ENCODE measurements around the gene INSR.

The INSR gene

GRCh38 chr19:7295912-7296536, 1.8 kb upstream of the INSR start:
- DNase-seq (ENCODE audit: low spot score), result peak; percentile 30

- peak; percentile 43 for DNase-seq (ENCODE audit: low spot score)
Observed at GRCh38 chr19:7294558-7295212, 471 bp upstream of the INSR start.

DNA sequence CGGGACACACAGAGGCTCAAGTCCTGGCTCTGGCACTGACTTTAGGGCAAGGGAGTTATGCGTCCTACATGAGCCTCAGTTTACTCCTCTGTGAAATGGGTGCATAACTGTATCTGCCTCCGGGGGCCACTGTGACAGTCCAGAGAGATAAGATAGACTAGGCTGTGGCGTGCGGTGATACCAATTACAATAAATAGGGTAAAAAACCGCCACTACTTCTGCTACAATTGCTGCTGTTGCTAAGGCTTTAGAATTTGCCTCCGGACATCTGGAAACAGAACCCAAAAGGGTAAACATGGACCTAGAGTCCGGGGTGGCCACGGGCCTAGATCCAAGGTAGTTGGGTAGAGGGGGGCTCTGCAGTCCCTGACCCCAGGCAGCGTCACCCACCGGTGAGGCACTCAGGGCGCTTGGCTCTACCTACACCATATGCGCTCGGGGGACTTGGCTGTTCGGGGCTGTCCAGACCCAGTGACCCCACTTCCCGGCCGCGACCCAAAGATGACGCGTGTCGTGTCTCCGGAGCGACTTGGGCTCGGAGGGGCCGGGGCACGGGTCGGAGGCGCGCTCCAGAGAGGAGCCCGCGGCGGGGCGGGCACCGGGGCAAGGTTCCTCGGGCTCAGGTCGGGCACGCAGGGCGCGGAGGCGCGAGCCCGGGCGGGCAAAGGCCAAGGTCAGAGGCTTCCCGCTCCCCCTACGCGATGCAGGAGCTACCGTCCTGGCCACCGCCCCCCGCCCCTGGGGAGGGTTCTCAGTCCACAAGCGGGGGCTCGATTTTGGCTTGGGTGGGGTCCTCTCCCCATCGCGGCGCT, 1.1 kb downstream of the INSR start:
- DNase-seq (ENCODE audit: low spot score), result no peak

DNA sequence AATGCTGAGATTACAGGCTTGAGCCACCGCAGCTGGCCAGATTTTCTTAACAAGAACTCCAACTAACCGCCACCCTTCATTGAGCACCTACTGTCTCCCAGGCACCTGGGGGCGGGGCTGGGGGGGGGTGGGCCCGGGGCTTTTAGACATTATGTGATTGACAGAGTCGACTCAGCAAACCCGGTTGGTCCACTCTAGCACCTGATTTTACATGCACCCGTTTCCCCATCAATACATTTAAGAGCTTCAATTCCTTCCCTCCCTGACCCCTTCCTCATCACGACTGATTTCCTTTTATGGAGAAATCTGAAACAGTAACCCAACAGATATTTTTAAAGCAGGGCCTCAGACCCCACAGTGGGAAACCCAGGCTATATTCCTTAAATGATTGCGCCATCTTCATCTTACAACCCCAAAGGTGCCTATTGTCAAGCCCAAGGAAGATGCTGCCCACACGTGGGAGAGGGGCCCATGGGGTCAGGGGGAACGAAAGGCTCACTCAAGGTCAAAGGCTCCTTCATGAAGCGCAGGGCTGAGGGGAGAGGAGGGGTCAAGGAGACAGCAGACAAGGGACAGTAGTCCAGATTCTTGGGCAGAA, 1.8 kb downstream of the INSR start:
- DNase-seq (ENCODE audit: low spot score), result no peak

- DNase-seq (ENCODE audit: low spot score), result no peak
Observed at GRCh38 chr19:7288977-7289376, 5.2 kb downstream of the INSR start.

- no peak for DNase-seq (ENCODE audit: low spot score)
Observed at GRCh38 chr19:7288131-7288530, 6.1 kb downstream of the INSR start.

DNA sequence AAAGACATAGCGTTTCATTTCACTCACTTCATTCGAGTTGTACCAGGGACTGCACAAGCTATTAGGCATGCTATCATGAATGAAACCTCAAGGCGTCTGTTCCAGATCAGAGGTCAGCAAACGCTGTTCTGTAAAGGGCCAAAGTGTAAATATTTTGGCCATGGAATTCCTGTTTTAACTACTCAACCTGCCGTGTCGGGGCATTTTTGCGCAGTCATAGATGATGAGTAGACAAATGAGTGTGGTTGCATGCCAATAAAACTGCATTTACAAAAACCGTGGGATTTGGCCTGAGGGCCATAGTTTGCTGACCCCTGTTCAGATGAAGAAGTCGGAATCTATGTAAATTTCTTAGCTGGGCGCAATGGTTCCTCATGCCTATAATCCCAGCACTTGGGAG, 6.5 kb downstream of the INSR start:
- peak; percentile 34 for DNase-seq (ENCODE audit: low spot score)

GRCh38 chr19:7280940-7281666, 13.1 kb downstream of the INSR start:
- no peak for DNase-seq (ENCODE audit: low spot score)

- no peak for DNase-seq (ENCODE audit: low spot score)
Observed at GRCh38 chr19:7272856-7273578, 21.2 kb downstream of the INSR start.

DNA sequence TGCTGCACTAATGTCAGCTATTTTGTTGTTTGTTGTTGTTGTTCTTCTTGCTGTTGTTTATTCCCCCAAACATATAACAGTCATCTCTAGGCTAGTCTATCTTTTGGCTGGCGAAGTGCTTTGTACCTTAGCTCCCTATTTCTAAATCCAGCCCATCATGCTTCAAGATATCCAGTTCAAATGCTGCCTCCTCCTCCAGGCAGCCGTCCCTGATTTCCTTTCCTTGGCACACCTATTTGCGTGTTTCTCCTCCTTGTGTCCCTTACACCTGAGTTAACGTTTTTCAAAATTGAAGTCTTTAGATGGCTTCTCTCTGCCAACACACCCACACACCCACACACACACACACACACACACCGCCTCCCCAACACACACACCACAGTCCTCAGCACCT, 25.5 kb downstream of the INSR start:
- DNase-seq (ENCODE audit: low spot score), result no peak

- no peak for DNase-seq (ENCODE audit: low spot score)
Observed at GRCh38 chr19:7267792-7268704, 26.2 kb downstream of the INSR start.

DNA sequence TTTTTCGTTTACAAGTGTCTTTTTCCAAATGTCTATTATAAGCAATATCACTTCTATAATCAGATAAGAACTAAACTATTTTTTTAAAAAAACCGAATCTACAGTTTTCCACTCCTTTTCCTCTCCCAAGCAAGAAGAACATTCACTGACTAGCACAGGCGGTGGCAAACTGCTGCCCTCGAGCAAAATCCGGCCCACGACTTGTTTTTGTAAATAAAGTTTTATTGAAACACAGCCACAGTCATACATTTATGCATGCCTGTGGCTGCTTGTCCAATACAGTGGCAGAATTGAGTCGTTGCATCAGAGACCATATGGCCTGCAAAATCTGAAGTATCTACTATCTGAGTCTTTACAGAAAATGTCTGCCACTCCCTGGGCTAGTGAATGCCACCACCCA, 27.4 kb downstream of the INSR start:
- DNase-seq (ENCODE audit: low spot score), result no peak

DNA sequence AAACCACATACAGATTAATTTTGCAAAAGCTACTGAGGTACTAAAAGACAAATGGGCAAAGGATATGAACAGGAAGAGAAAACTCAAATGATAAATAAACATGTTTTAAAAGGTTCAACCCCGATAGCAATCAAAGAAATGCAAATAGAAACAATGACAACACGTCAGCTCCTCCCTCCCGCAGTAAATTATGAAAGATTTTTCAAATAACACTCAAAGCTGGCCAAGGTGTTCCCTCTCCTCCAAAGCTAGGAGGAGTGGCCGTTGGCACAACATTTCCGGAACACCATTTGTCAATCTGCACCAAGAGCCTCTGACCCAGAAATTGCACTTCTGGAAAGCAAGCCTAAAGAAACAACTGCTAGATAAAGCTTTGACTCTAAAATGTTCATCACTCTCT, 28.3 kb downstream of the INSR start:
- no peak for DNase-seq (ENCODE audit: low spot score)

DNA sequence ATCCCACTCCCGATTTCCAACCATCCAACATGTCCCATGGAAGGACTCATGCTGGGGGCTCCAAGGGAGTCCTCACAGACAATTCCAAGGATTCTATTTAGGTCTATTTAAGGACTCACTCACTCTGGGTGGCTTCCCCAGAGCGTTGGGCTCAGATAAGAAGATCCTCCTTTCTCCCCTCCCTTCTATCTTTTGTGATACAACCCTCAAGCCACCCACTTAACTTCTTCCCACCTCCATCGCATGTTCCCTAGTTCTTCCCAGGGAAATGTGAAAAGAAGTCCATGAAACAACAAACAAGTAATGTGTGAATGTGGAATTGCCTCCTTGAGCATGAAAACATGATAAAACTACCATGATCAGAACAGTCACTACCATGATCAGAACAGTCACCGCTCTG, 29.4 kb downstream of the INSR start:
- no peak for DNase-seq (ENCODE audit: low spot score)

DNA sequence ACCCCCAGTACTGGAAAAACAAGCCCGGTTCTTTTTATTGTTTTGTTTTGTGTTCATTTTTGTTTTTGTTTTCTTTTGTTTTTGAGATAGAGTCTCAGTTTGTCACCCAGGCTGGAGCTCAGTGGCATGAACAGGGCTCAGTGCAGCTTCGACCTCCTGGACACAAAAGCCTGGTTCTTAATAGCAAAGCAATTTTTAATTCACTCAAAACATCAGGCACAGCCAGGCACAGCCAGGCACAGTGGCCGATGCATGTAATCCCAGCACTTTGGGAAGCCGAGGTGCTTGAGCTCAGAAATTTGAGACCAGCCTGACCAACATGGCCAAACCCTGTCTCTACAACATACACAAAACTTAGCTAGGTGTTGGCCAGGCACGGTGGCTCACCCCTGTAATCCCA, 30.7 kb downstream of the INSR start:
- DNase-seq (ENCODE audit: low spot score), result no peak

DNA sequence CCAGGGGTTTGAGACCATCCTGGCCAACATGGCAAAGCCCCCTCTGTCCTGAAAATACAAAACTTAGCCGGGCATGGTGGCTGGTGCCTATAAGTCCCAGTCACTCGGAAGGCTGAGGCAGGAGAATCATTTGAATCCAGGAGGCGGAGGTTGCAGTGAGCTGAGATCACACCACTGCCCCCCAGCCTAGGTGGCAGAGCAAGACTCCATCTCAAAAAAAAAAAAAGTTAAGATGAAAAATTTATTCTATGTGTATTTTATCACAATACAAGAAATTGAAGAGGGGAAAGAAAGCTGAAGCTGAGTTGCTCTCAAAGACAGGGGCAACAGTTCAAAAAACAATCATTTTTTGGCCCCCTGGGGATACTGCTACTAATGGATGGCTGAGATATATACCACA, 31.1 kb downstream of the INSR start:
- no peak for DNase-seq (ENCODE audit: low spot score)

DNA sequence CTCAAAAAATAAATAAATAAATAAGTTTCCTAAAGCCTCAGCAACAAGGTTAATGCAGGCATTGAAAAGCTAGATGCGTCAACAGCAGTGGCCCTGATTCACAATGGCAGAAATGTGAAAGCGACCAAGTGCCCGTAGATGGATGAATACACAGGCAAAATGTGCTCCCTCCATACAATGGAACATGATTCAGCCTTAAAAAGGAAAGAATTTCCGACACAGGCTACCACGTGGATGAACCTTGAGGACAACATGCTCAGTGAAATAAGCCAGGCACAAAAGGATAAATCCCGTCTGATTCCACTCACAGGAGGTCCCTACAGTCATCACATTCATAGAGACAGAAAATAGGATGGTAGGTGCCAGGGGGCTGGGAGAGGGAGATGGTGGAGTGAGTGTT, 31.7 kb downstream of the INSR start:
- no peak for DNase-seq (ENCODE audit: low spot score)

GRCh38 chr19:7260161-7260560, 34.1 kb downstream of the INSR start:
- no peak for DNase-seq (ENCODE audit: low spot score)

GRCh38 chr19:7258840-7259395, 35.3 kb downstream of the INSR start:
- no peak for DNase-seq (ENCODE audit: low spot score)

All from HuH-7 (cell line).